Measurements from ENCODE around the gene RP9.
A peak's percentile ranks its signal among the peaks of the same experiment; 100 is the strongest.

RP9 gene

GRCh38 chr7:33109005-33109757 lies at the start of gene RP9:
Gene RP9, minus strand, starts transcription at chr7:33109404. Its CDS starts 32 bp downstream, at chr7:33109372.
- DNase-seq: peak in 47 of 56 donors; percentile 7 to 75 (median 49)

- DNase-seq: no peak
Measured at GRCh38 chr7:33157781-33158180, 48.6 kb upstream of the RP9 start.

- DNase-seq: no peak
Measured at GRCh38 chr7:33157311-33157710, 48.1 kb upstream of the RP9 start.

- DNase-seq: no peak
Measured at GRCh38 chr7:33156441-33156840, 47.2 kb upstream of the RP9 start.

- no peak for DNase-seq
Measured at GRCh38 chr7:33155811-33156210, 46.6 kb upstream of the RP9 start.

GRCh38 chr7:33152087-33152486 lies 42.9 kb upstream of the RP9 start:
- DNase-seq: no peak

GRCh38 chr7:33145156-33145555 lies 36.0 kb upstream of the RP9 start:
- no peak for DNase-seq

DNA sequence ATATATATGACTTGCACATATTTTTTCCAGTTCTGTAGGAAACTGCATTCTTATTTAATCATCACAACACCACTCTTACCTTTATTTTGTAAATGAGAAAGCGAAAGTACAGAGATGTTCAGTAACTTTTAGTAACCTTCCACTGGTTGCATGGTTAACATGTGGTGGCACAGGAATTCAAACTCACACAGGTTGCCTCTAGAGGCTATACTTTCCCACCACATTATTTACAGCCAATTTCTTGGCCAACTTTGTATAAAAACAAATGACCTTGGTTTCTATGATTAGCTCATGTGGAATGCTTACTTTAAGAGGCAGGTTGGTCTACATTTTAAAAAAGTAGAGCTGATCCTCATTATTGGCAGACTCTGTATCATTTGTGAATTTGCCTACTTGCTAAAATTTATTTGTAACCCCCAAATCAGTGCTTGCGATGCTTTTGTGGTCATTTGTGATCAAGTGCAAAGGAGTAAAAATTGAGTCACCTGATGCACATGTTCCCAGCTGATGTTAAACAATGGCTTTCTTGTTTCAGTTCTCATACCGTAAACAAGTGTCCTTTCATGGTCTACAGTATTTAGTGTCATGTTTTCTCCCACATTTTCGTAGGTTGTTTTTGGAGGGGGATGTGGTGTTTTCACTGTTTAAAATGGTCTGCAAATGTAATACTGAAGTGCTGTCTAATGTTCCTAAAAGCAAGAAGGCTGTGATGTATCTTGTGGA lies 35.0 kb upstream of the RP9 start:
- no peak for DNase-seq

GRCh38 chr7:33142585-33142984 lies 33.4 kb upstream of the RP9 start:
- DNase-seq: no peak

GRCh38 chr7:33137103-33137502 lies 27.9 kb upstream of the RP9 start:
- no peak for DNase-seq

GRCh38 chr7:33130184-33130583 lies 21.0 kb upstream of the RP9 start:
- no peak for DNase-seq

DNA sequence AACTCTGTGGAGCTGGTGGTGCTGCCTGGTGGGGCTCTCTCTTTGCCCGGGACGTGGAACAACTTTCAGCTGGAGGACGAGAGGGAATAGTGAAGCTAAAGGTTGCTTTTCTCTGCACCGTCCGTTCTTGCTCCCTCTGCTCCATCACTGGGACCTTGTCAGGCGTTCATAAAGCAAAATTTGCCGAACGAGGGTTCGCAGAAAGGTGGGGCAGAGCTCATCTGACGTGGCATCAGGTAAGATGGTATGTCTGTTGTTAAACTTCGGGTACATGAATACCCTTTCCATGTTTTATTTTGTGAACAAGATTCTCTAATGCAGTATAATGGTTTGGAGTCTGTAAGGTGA lies 20.6 kb upstream of the RP9 start:
- peak in 2 of 56 donors; percentile 34 to 36 for DNase-seq

- peak; percentile 81 to 100 (median 97) for DNase-seq
Measured at GRCh38 chr7:33128990-33129805, 20.0 kb upstream of the RP9 start, which contains the start of gene BBS9. Gene BBS9, plus strand, starts transcription at chr7:33129564. Its CDS starts 16,689 bp downstream, at chr7:33146253.

DNA sequence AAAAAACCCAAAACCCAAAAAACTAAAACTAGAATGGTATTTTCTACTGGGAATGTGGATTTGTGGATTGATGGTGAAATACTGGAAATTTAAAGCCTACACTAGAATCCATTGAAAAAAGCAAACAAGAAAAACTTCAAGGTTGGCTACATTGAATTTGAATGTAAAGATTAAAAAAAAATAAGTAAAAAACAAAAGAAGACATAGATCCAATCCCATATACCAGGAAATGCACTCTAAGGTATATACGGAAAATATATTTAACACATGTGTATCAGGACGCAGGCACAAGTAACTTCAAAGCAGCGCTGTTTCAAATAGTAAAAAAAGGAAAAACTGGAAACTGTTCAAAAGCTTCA lies 19.4 kb upstream of the RP9 start:
- DNase-seq: no peak

DNA sequence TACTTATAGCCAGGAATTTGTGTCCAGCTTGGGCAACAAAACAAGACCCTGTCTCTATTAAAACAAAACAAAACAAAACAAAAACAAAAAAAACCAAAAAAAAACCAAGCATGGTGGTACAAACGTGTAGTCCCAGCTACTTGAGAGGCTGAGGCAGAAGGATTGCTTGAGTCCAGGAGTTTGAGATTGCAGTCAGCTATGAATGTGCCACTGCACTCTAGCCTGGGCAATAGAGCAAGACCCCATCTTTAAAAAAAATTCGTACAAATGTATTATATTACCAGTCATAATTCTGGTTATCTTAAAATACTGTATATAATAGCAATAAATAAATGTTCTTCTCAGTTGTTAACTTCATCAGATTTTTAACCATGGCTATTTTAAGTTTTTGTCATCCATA lies 17.9 kb upstream of the RP9 start:
- DNase-seq: no peak

DNA sequence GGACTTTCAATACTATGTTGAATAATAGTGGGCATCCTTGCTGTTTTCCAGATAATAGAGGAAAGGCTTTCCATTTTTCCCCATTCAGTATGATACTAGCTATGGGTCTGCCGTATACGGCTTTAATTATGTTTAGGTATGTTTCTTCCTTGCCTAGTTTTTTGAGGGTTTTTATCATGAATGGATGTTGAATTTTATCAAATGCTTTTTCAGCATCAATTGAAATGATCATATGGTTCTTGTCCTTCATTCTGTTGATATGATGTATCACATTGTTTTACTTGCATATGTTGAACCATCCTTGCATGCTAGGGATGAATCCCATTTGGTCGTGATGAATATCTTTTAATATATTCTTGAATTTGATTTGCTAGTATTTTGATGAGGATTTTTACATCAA lies 9.2 kb upstream of the RP9 start:
- no peak for DNase-seq

DNA sequence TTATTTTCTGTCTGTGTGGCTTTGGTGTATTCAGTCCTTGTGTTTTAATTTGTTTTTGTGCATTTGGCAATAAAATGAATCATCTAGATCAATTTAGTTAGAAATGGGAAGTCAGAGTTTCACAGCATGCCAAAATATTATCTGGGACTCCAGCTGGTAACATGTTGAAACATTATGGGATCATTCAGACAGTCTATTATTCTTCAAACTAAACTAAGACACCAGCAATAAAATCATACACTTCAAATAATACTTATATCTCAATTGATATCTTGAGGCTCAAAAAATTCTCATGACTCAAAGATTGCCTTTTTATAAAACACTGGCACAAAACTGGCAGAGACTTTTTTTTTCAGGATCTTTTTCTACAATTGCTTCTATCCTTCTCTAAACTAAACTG lies 5.8 kb upstream of the RP9 start:
- no peak for DNase-seq

DNA sequence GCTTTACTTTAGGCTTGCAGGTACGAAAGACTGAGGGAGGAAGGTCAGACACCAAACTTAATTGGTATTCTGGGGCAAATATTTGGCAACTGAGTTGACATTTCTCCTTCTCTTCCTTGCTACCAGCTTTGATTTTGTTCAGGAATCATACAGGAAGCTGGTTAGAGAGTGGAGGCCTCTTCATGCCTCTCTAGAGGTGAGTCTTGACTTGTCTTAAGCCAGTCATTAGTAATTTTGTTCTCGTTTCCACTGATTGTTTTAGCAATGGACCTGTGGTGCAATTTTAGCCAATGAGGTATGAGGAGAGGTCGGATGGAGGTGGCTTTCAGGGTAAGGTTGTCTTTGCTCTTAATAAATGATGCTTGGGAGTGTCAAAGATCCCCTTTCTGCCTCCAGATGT lies 2.4 kb upstream of the RP9 start:
- no peak for DNase-seq

DNA sequence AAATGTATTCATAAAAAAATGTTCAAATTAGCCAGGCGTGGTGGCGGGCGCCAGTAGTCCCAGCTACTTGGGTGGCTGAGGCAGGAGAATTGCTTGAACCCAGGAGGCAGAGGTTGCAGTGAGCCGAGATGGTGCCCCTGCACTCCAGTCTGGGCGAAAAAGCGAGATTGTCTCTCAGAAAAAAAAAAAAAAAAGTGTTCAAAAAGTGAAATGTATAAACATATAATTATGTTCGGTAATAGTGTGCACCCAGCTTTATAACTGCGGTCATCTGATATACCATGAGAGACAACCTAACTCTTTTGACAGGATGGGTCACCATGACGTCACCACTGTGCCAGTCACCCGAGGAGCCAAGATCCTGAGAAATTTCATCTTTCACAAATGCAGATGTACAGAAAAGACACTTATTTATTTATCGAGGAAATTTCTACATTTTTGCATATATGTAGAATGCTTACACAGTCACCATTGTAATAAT lies 594 bp upstream of the RP9 start:
- DNase-seq: peak in 10 of 56 donors; percentile 4 to 40 (median 14)

- no peak for DNase-seq
Measured at GRCh38 chr7:33108554-33109004, 625 bp downstream of the RP9 start.

GRCh38 chr7:33107136-33108066 lies 1.8 kb downstream of the RP9 start:
- DNase-seq: peak in 9 of 56 donors; percentile 2 to 33 (median 10)

Measured in amygdala (tissue), 56 donors.